ENCODE results near the gene ENTPD7.

GRCh38 chr10:99630433-99630832, 28.9 kb upstream of the ENTPD7 start:
- TF ChIP-seq CTCF (IDR thresholded peaks at IDR 0.05; ENCODE audit: poor library complexity, severe bottlenecking) (no peak), EZH2 (IDR thresholded peaks at IDR 0.05; ENCODE audit: borderline replicate concordance, insufficient read depth, low read length, poor library complexity, severe bottlenecking) (no peak), RAD21 (conservative IDR thresholded peaks at IDR 0.05) (no peak)

Measured in neural cell (in vitro differentiated cells).